Measurements from ENCODE around the gene STX10. TPM values are rescaled to one million over a fixed set of nuclear protein-coding genes. Genes with fewer than 3 reads are reported as not detected.

Gene STX10
- total and polyA plus RNA-seq, 2 donors (not counting 3 experiments of a cell fraction or from before 2014, with no cell fraction given) = 63.1 to 91.6 TPM

GRCh38 chr19:13150931-13151604 is 893 bp upstream of the STX10 start:
- Histone ChIP-seq H3K27me3 (ENCODE audit: control insufficient read depth in 2 of 2, insufficient read depth in 2 of 2, low read length in 2 of 2) (no peaks in the 10 kb centered on the region), H3K9me3 (replicated peaks; ENCODE audit: control insufficient read depth, insufficient read depth, low read length) (no peaks in the 10 kb centered on the region), H3K9ac (replicated peaks; ENCODE audit: extremely low read depth, insufficient read depth, low read length) (peak overlapping the region; percentile 95), H3K27ac (ENCODE audit: insufficient read depth, low read depth, low read length) (peak overlapping the region; percentile 90), H3K4me2 (ENCODE audit: insufficient read depth, low read length) (peak overlapping the region; percentile 32), H3K9me1 (replicated peaks; ENCODE audit: control insufficient read depth, extremely low read depth, insufficient read depth, low read length) (no peaks in the 10 kb centered on the region), H3K36me3 (ENCODE audit: control insufficient read depth in 2 of 2, extremely low read depth in 1 of 2, insufficient read depth in 2 of 2, low read length in 2 of 2) (no peaks in the 10 kb centered on the region), H3K4me3 (replicated peaks in 1 of 3; ENCODE audit: insufficient read depth in 1 of 3, low read depth in 1 of 3, low read length in 3 of 3) (peak overlapping the region; percentile 50 to 97 (median 69)), H3K4me1 (ENCODE audit: control insufficient read depth, extremely low read depth, insufficient read depth, low read length) (peaks cover 18% of the 10 kb centered on the region), H3K79me2 (ENCODE audit: control insufficient read depth, insufficient read depth, low read length) (peaks cover 43% of the 10 kb centered on the region), H4K20me1 (replicated peaks; ENCODE audit: control insufficient read depth, extremely low read depth, insufficient read depth, low read length) (no peaks in the 10 kb centered on the region), H2AFZ (ENCODE audit: low read depth, low read length) (no peak overlapping the region)
- DNase-seq (ENCODE audit: low read depth, low spot score) = peak; percentile 19
- TSS peak; percentile 32 for BruUV-seq (replicated peaks)
- no peak for TF ChIP-seq MAX (IDR thresholded peaks at IDR 0.05; ENCODE audit: insufficient read depth, insufficient read length)
- TF ChIP-seq POLR2A (IDR thresholded peaks at IDR 0.05; ENCODE audit: low read depth, low read length) = peak; percentile 48
- FAIRE-seq = peak; percentile 40
- intact Hi-C loops (cut with micrococcal nuclease) (loop anchor here (1.0 to 5.0 kb wide), 7 partner anchors 35 to 700 kb away; partner anchors contain the start of genes LYL1 and TRMT1), dilution Hi-C loops (cut with MboI; ENCODE audit: extremely low pct_ligation_motif_present, low sequenced_read_pairs) (no loop called here)
- ChIA-PET POLR2A (interaction anchor here (1.3 kb wide), 1 partner anchor 33 kb away, joined by 3 read pairs; the partner anchor contains the start of gene NACC1), CTCF (interaction anchor here (0.5 to 2.3 kb wide), 9 partner anchors 12 to 173 kb away, joined by 3 to 22 read pairs (median 4); partner anchors contain the start of gene NACC1)

- no peaks in the 10 kb centered on the region for H4K20me1 ChIP-seq (replicated peaks; ENCODE audit: control insufficient read depth, extremely low read depth, insufficient read depth, low read length)
- H3K9ac ChIP-seq (replicated peaks; ENCODE audit: extremely low read depth, insufficient read depth, low read length) = peak overlapping the region; percentile 95
These were observed 468 bp downstream of the STX10 start for GRCh38 chr19:13149628-13150186.

More at GRCh38 chr19:13149628-13150186, 468 bp downstream of the STX10 start:
- peak overlapping the region; percentile 2 for H2AFZ ChIP-seq (ENCODE audit: low read depth, low read length)
- dilution Hi-C loops (cut with MboI; ENCODE audit: extremely low pct_ligation_motif_present, low sequenced_read_pairs) (no loop called here), intact Hi-C loops (cut with micrococcal nuclease) (loop anchor here (2.0 to 5.0 kb wide), 4 partner anchors 63 to 701 kb away; no protein-coding TSS in a partner anchor)
- ChIA-PET POLR2A (interaction anchor here (0.7 to 1.3 kb wide), 3 partner anchors 32 to 358 kb away, joined by 3 to 9 read pairs (median 3); partner anchors contain the start of genes JUNB and NACC1), CTCF (interaction anchor here (0.7 to 2.3 kb wide), 14 partner anchors 12 to 302 kb away, joined by 3 to 22 read pairs (median 4); partner anchors contain the start of gene NACC1)
- peak overlapping the region; percentile 90 for H3K27ac ChIP-seq (ENCODE audit: insufficient read depth, low read depth, low read length)
- no TSS peak for BruUV-seq (replicated peaks)
- no peaks in the 10 kb centered on the region for H3K27me3 ChIP-seq (ENCODE audit: control insufficient read depth in 2 of 2, insufficient read depth in 2 of 2, low read length in 2 of 2)
- no peak for TF ChIP-seq MYC (IDR thresholded peaks at IDR 0.05; ENCODE audit: low read depth, low read length)
- TF ChIP-seq JUN (IDR thresholded peaks at IDR 0.05; ENCODE audit: borderline replicate concordance, insufficient read depth, insufficient read length, low read depth) = no peak
- TF ChIP-seq POLR2AphosphoS5 (IDR thresholded peaks at IDR 0.05; ENCODE audit: insufficient read depth, low read depth, low read length) = no peak
- TF ChIP-seq CTCF (IDR thresholded peaks at IDR 0.05; ENCODE audit: extremely low read depth in 1 of 2, insufficient read depth in 1 of 2, low read depth in 1 of 2, low read length in 2 of 2) = no peak
- no peak for TF ChIP-seq GATA2 (IDR thresholded peaks at IDR 0.05; ENCODE audit: insufficient read depth, insufficient read length, low read depth, low read length)
- TF ChIP-seq FOS (IDR thresholded peaks at IDR 0.05; ENCODE audit: borderline replicate concordance, insufficient read depth, low read length) = no peak
- no peak for TF ChIP-seq MAX (IDR thresholded peaks at IDR 0.05; ENCODE audit: insufficient read depth, insufficient read length)
- TF ChIP-seq POLR2A (IDR thresholded peaks at IDR 0.05; ENCODE audit: low read depth, low read length) = no peak
- no peak for TF ChIP-seq EZH2 (IDR thresholded peaks at IDR 0.05; ENCODE audit: borderline replicate concordance, low read depth, low read length, severe bottlenecking)
- peaks cover 7% of the 10 kb centered on the region for H3K4me1 ChIP-seq (ENCODE audit: control insufficient read depth, extremely low read depth, insufficient read depth, low read length)
- peaks cover under 1 to 2% of the 10 kb centered on the region in 2 experiments for H3K36me3 ChIP-seq (ENCODE audit: control insufficient read depth in 2 of 2, extremely low read depth in 1 of 2, insufficient read depth in 2 of 2, low read length in 2 of 2)
- no peaks in the 10 kb centered on the region for H3K9me1 ChIP-seq (replicated peaks; ENCODE audit: control insufficient read depth, extremely low read depth, insufficient read depth, low read length)
- H3K4me3 ChIP-seq (replicated peaks in 1 of 3; ENCODE audit: insufficient read depth in 1 of 3, low read depth in 1 of 3, low read length in 3 of 3) = peak overlapping the region; percentile 50 to 97 (median 69)
- peak overlapping the region; percentile 12 for H3K4me2 ChIP-seq (ENCODE audit: insufficient read depth, low read length)
- no peaks in the 10 kb centered on the region for H3K9me3 ChIP-seq (replicated peaks; ENCODE audit: control insufficient read depth, insufficient read depth, low read length)
- peaks cover 37% of the 10 kb centered on the region for H3K79me2 ChIP-seq (ENCODE audit: control insufficient read depth, insufficient read depth, low read length)
- DNase-seq (ENCODE audit: low read depth, low spot score) (peak; percentile 61), FAIRE-seq (no peak)

Measured in endothelial cell of umbilical vein (primary cell).